ENCODE measurements around the gene RUFY2.

DNA sequence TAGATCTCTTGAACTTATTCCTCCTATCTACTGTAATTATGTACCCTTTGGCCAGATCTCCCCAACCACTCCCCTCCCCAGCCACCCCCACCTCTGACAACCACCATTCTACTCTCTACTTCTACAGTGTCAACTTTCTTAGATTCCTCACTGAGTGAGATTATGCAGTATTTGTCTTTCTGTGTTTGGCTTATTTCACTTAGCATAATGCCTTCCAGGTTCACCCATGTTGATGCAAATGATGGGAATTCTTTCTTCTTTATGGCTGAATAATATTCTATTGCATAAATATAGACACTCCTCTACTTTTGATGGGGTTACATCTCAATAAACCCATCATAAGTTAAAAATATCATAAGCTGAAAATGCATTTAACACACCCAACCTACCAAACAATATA is 96.5 kb downstream of the RUFY2 start:
- TF ChIP-seq JUN (IDR thresholded peaks at IDR 0.05; ENCODE audit: borderline replicate concordance, insufficient read depth, insufficient read length, low read depth) (no peak), EZH2 (IDR thresholded peaks at IDR 0.05; ENCODE audit: borderline replicate concordance, low read depth, low read length, severe bottlenecking) (no peak), POLR2A (IDR thresholded peaks at IDR 0.05; ENCODE audit: low read depth, low read length) (no peak), MYC (IDR thresholded peaks at IDR 0.05; ENCODE audit: low read depth, low read length) (no peak), FOS (IDR thresholded peaks at IDR 0.05; ENCODE audit: borderline replicate concordance, insufficient read depth, low read length) (no peak), POLR2AphosphoS5 (IDR thresholded peaks at IDR 0.05; ENCODE audit: insufficient read depth, low read depth, low read length) (no peak), GATA2 (IDR thresholded peaks at IDR 0.05; ENCODE audit: insufficient read depth, insufficient read length, low read depth, low read length) (no peak)
- TF ChIP-seq, protein P1, sequence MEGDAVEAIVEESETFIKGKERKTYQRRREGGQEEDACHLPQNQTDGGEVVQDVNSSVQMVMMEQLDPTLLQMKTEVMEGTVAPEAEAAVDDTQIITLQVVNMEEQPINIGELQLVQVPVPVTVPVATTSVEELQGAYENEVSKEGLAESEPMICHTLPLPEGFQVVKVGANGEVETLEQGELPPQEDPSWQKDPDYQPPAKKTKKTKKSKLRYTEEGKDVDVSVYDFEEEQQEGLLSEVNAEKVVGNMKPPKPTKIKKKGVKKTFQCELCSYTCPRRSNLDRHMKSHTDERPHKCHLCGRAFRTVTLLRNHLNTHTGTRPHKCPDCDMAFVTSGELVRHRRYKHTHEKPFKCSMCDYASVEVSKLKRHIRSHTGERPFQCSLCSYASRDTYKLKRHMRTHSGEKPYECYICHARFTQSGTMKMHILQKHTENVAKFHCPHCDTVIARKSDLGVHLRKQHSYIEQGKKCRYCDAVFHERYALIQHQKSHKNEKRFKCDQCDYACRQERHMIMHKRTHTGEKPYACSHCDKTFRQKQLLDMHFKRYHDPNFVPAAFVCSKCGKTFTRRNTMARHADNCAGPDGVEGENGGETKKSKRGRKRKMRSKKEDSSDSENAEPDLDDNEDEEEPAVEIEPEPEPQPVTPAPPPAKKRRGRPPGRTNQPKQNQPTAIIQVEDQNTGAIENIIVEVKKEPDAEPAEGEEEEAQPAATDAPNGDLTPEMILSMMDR (IDR thresholded peaks at IDR 0.05; ENCODE audit: extremely low read depth in 1 of 2, insufficient read depth in 1 of 2, low read depth in 1 of 2, low read length in 2 of 2), result no peak
- TF ChIP-seq, protein P2, sequence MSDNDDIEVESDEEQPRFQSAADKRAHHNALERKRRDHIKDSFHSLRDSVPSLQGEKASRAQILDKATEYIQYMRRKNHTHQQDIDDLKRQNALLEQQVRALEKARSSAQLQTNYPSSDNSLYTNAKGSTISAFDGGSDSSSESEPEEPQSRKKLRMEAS (IDR thresholded peaks at IDR 0.05; ENCODE audit: insufficient read depth, insufficient read length), result no peak

All from endothelial cell of umbilical vein (primary cell).